ENCODE results near the gene CFAP210. TPM values are rescaled to one million over a fixed set of nuclear protein-coding genes. Genes with fewer than 3 reads are reported as not detected.
"Not testable (repeated sequence)": the region's sequence is repeated elsewhere in the genome, so short reads cannot be mapped to it uniquely, and the experiment has no call there.

Gene CFAP210
- total RNA-seq, 1 donor from 2014 or later: 1.4 TPM

GRCh38 chr2:169598982-169599381 is 95.2 kb downstream of the CFAP210 start:
- H3K4me3 Mint-ChIP-seq: no peak overlapping the region
- no peak for TF ChIP-seq CTCF (conservative IDR thresholded peaks at IDR 0.05)
- no peaks in the 10 kb centered on the region for H3K36me3 Mint-ChIP-seq
- H3K9me3 Mint-ChIP-seq: no peaks in the 10 kb centered on the region
- DNase-seq (ENCODE audit: extremely low spot score, unreplicated experiment): no peak
- no peaks in the 10 kb centered on the region for H3K4me1 Mint-ChIP-seq (ENCODE audit: unreplicated experiment)
- H3K27me3 Mint-ChIP-seq: no peaks in the 10 kb centered on the region
- H3K27ac Mint-ChIP-seq: no peak overlapping the region

DNA sequence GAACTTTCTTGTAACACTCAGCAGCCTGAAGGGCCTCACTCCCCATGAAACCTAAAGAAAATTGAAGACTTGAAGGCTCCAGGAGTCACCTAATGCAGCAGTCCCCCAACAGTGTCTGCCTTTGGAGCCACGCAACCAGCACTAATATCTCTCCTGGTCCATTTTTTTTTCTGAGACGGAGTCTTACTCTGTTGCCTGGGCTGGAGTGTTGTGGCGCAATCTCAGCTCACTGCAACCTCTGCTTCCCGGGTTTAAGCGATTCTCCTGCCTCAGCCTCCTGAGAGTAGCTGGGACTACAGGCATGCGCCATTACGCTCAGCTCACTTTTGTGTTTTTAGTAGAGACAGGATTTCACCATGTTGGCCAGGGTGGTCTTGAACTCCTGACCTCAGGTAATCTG is 97.7 kb downstream of the CFAP210 start:
- H3K27ac Mint-ChIP-seq, H3K36me3 Mint-ChIP-seq: not testable (repeated sequence)

More for the DNA sequence above, 97.7 kb downstream of the CFAP210 start:
- not testable (repeated sequence) for H3K4me1 Mint-ChIP-seq (ENCODE audit: unreplicated experiment); H3K4me3 Mint-ChIP-seq; H3K27me3 Mint-ChIP-seq; H3K9me3 Mint-ChIP-seq; DNase-seq (ENCODE audit: extremely low spot score, unreplicated experiment)

Other genes starting within 250 kb of the CFAP210 start
- gene BBS5, start 214.9 kb downstream of the CFAP210 start, total RNA-seq (ENCODE audit: low replicate concordance): 5.0 and 11.2 TPM in 2 replicates
- gene KLHL41, start 184.7 kb downstream of the CFAP210 start, total RNA-seq (ENCODE audit: low replicate concordance): 0.38 and 4.6 TPM in 2 replicates
- gene FASTKD1, start 120.5 kb downstream of the CFAP210 start, total RNA-seq (ENCODE audit: low replicate concordance): 35.8 and 38.8 TPM in 2 replicates
- gene PPIG, start 110.1 kb downstream of the CFAP210 start, total RNA-seq (ENCODE audit: low replicate concordance): 53.2 and 61.4 TPM in 2 replicates
- 8.5 and 11.6 TPM in 2 replicates for gene PHOSPHO2, start 64 bp upstream of the CFAP210 start, total RNA-seq (ENCODE audit: low replicate concordance)
- gene KLHL23, start 39.4 kb upstream of the CFAP210 start, total RNA-seq (ENCODE audit: low replicate concordance): 12.1 and 34.9 TPM in 2 replicates
- 109 and 142 TPM in 2 replicates for gene SSB, start 104.5 kb upstream of the CFAP210 start, total RNA-seq (ENCODE audit: low replicate concordance)
- 39.3 and 49.4 TPM in 2 replicates for gene METTL5, start 130.5 kb upstream of the CFAP210 start, total RNA-seq (ENCODE audit: low replicate concordance)
- 32.5 and 34.4 TPM in 2 replicates for gene UBR3, start 133.0 kb upstream of the CFAP210 start, total RNA-seq (ENCODE audit: low replicate concordance)

Measured in type B pancreatic cell (in vitro differentiated cells).